Sigmoid colon (tissue), 7 donors: ENCODE measurements around the gene ANKS6. TPM values are rescaled to one million over a fixed set of nuclear protein-coding genes. Genes with fewer than 3 reads are reported as not detected.

Experiments used
- DNase-seq: peaks from one replicate; pipeline ENCODE4 v3.0.0-alpha.2; 2019
- H3K27ac ChIP-seq, 4 donors: fragments of 200-600 bp; sonication (generic); one replicate each; pipeline ENCODE4 v1.5.1; 2016 to 2019; ENCODE audit warnings: mild to moderate bottlenecking in 1 of 4
- H3K27me3 ChIP-seq, 3 donors: fragments of 200-600 bp; sonication (generic); one replicate each; pipeline ENCODE4 v1.5.1; 2019; ENCODE audit warnings: mild to moderate bottlenecking in 1 of 3
- H3K36me3 ChIP-seq, 4 donors: fragments of 200-600 bp; sonication (generic); one replicate each; pipeline ENCODE4 v1.5.1; 2016 to 2019
- H3K4me1 ChIP-seq, 4 donors: fragments of 200-600 bp; sonication (generic); one replicate each; pipeline ENCODE4 v1.5.1; 2017 to 2019
- H3K4me3 ChIP-seq, 4 donors: fragments of 200-600 bp; sonication (generic); one replicate each; pipeline ENCODE4 v1.5.1; 2017 to 2019; ENCODE audit warnings: mild to moderate bottlenecking in 2 of 4, moderate library complexity in 1 of 4
- H3K9me3 ChIP-seq, 4 donors: fragments of 200-600 bp in 3 of 4; sonication (generic) in 3 of 4; one replicate each; pipeline versions ENCODE4 v1.5.1 to v1.6.1; 2013 to 2019
- CTCF ChIP-seq, 4 experiments: fragments of 450-650 bp in 3 of 4; fragments of 200-600 bp in 1 of 4; IDR thresholded peaks; one replicate each; pipeline ENCODE4 v1.5.1; 2016 to 2019; ENCODE audit warnings: antibody characterized with exemption in 4 of 4, mild to moderate bottlenecking in 3 of 4, moderate library complexity in 2 of 4
- EP300 ChIP-seq, 4 donors: sonication (generic); formaldehyde crosslinking; IDR thresholded peaks; one replicate each; pipeline ENCODE4 v1.6.1; 2017; ENCODE audit warnings: antibody characterized with exemption in 4 of 4
- POLR2A ChIP-seq, 2 donors: fragments of 450-650 bp; IDR thresholded peaks; one replicate each; pipeline ENCODE4 v1.6.1; 2016; ENCODE audit warnings: antibody characterized with exemption in 2 of 2, mild to moderate bottlenecking in 2 of 2, moderate library complexity in 2 of 2
- POLR2AphosphoS5 ChIP-seq, 4 donors: sonication (generic); formaldehyde crosslinking; IDR thresholded peaks; one replicate each; pipeline ENCODE4 v1.6.1; 2017; ENCODE audit warnings: antibody characterized with exemption in 4 of 4
- WGBS, 2 donors: extraction: QIAGEN DNeasy Blood & Tissue Kit; methylation state at CpG; one replicate each; pipeline ENCODE4 v1.1.7; 2013; 5-methylcytosine and 5-hydroxymethylcytosine counted together
- intact Hi-C: fragments of 100-400 bp; cut with DNase I; formaldehyde crosslinking; loops from one replicate; pipeline ENCODE4 v1.15.1; 2023
- polyA plus RNA-seq, 3 donors: library from polyadenylated mRNA; stranded (reverse); fragments of 200-250 nt; gene quantifications; one replicate each; pipeline ENCODE4 v1.2.3, GENCODE V29; 2013
- total RNA-seq, 4 donors: library from RNA; depleted of rRNA; stranded (reverse); fragments of >200 nt; gene quantifications; one replicate each; pipeline ENCODE4 v1.1.0, GENCODE V29; 2016
- donor health status: healthy with polysubstance abuse.
- donor health status: Bipolar disorder and iron deficiency.
- donor health status: healthy.

The ANKS6 gene
- total and polyA plus RNA-seq, 7 donors: 5.4 to 22.8 (median 10.7) TPM

DNA sequence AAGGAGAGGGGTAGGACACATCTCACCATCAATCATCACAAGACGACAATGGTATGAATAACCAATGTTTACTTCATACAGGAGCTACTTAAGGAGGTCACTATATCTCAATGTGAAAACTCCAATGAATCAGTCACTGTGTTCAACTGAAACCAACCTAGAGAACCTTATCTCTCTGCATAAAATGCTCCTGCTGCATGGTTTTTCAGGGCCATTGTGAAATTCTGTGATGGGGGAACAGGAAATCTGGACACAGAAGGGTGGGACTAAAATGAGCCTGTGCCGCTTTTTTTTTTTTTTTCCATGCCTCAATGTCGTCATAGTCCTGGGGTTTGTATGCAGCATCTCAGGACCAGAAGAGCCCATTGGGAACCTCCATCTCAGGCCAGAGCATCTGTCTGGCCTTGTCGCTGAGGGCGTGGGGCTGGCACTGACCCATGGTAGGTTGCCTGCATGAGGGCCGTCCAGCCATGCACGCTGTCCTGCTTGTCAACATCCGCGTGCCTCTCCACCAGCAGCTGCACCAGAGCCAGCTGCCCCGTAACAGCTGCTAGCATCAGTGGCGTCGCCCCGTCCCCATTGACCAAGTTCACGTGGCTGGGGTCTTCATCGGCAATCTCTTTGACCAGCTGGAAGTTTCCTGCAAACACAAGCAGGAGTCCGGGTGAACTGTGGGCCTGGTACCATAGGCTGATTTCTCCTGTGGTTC, 12.7 kb downstream of the ANKS6 start:
- no peak for DNase-seq
- TF ChIP-seq POLR2AphosphoS5 (IDR thresholded peaks at IDR 0.05) (no peak), EP300 (IDR thresholded peaks at IDR 0.05) (no peak), CTCF (IDR thresholded peaks at IDR 0.05) (no peak), POLR2A (IDR thresholded peaks at IDR 0.05) (no peak)
- intact Hi-C loops: no loop called here
- Histone ChIP-seq H3K9me3 (no peaks in the 10 kb centered on the region), H3K27me3 (no peaks in the 10 kb centered on the region), H3K27ac (no peak overlapping the region), H3K4me1 (no peaks in the 10 kb centered on the region), H3K36me3 (peaks cover 0 to 55% (median 17%) of the 10 kb centered on the region in 4 donors), H3K4me3 (no peak overlapping the region)
- WGBS, 2 donors: 94 to 96% methylated on average over 16 of the region's 16 CpGs

GRCh38 chr9:98781588-98782383, 14.6 kb downstream of the ANKS6 start:
- Histone ChIP-seq H3K27me3 (no peaks in the 10 kb centered on the region), H3K36me3 (peaks cover 0 to 66% (median 22%) of the 10 kb centered on the region in 4 donors), H3K27ac (no peak overlapping the region), H3K9me3 (no peaks in the 10 kb centered on the region), H3K4me1 (no peaks in the 10 kb centered on the region), H3K4me3 (no peak overlapping the region)
- no peak for TF ChIP-seq CTCF (IDR thresholded peaks at IDR 0.05)
- no peak for TF ChIP-seq POLR2AphosphoS5 (IDR thresholded peaks at IDR 0.05)
- TF ChIP-seq POLR2A (IDR thresholded peaks at IDR 0.05): no peak
- TF ChIP-seq EP300 (IDR thresholded peaks at IDR 0.05): no peak
- intact Hi-C loops: no loop called here
- 28 to 73% methylated on average over 11 of the region's 11 CpGs for WGBS, 2 donors
- no peak for DNase-seq

- no peaks in the 10 kb centered on the region for H3K4me1 ChIP-seq
- H3K4me3 ChIP-seq: no peak overlapping the region
- TF ChIP-seq CTCF (IDR thresholded peaks at IDR 0.05): no peak
- no peak for TF ChIP-seq EP300 (IDR thresholded peaks at IDR 0.05)
- TF ChIP-seq POLR2AphosphoS5 (IDR thresholded peaks at IDR 0.05): no peak
- TF ChIP-seq POLR2A (IDR thresholded peaks at IDR 0.05): no peak
- WGBS, 2 donors: 93 to 95% methylated on average over 11 of the region's 11 CpGs
- H3K9me3 ChIP-seq: no peaks in the 10 kb centered on the region
- peaks cover 0 to 66% (median 22%) of the 10 kb centered on the region in 4 donors for H3K36me3 ChIP-seq
- no peak overlapping the region for H3K27ac ChIP-seq
- no peaks in the 10 kb centered on the region for H3K27me3 ChIP-seq
- no peak for DNase-seq
- intact Hi-C loops: no loop called here
These were observed 16.2 kb downstream of the ANKS6 start for GRCh38 chr9:98780059-98780749.

DNA sequence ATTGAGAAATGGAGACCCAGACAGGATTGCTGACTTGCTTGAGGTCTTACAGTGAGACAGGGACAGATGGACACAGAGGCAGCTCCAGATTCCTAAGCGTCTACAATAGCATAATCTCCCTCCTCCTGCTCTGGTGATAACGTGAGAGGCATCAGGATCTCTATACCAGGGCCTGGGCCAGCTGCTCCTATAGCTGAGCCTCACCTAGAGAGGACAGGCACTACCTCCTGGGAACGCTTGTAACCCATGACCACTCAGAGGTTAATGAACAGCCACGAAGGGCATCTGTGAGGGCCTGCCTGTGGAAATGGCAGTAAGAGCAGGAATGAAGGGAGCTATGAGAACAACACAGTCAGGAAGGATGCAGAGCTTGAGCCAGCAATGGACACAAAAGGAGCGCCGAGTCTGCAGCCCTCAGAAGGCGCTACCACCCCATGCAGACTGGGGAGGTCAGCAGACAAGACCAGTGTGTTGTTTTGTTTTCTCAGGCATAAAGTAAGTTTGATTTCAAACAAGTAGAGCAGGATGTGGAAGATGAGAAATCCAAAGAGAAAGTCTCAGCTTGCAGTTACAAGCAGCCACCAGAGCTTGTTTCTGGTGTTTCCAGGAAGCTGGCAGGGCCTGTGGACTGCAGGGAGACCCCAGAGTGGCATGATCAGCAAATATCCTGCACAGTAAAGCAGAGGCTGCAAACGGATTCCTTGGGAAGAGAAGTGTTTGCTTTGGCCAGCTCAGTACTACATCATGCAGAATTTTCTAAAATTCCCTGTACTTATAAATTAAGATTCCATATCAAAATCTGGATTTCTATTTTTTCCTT, 17.4 kb downstream of the ANKS6 start:
- H3K4me1 ChIP-seq: no peaks in the 10 kb centered on the region
- intact Hi-C loops: no loop called here
- peaks cover 2 to 72% (median 22%) of the 10 kb centered on the region in 4 donors for H3K36me3 ChIP-seq
- H3K27ac ChIP-seq: no peak overlapping the region
- H3K4me3 ChIP-seq: no peak overlapping the region
- H3K9me3 ChIP-seq: no peaks in the 10 kb centered on the region
- no peak for DNase-seq
- WGBS, 2 donors: 70 to 77% methylated on average over 8 of the region's 8 CpGs
- no peaks in the 10 kb centered on the region for H3K27me3 ChIP-seq
- TF ChIP-seq CTCF (IDR thresholded peaks at IDR 0.05): no peak
